22Rv1 (cell line): ENCODE data around the gene GDPGP1.

Experiments used
- CTCF ChIP-seq: fragments of 450-650 bp; IDR thresholded peaks from 2 replicates; pipeline ENCODE4 v1.5.1; 2017; ENCODE audit warnings: mild to moderate bottlenecking
- ZFX ChIP-seq: fragments of 450-650 bp; IDR thresholded peaks from 2 replicates; pipeline ENCODE4 v1.6.1; 2017; ENCODE audit warnings: antibody characterized with exemption, borderline replicate concordance

- TF ChIP-seq CTCF (peak; percentile 90), ZFX (no peak)
Measured at GRCh38 chr15:90219421-90220141, 14.4 kb upstream of the GDPGP1 start.
